Activated CD4-positive, alpha-beta memory T cell treated with anti-CD3 and anti-CD28 coated beads, Interleukin-2, amount 10 ng/mL, durations not matched to agents 7 days and 5 days (primary cell): ENCODE results near the gene CABP4. TPM values are rescaled to one million over a fixed set of nuclear protein-coding genes. Genes with fewer than 3 reads are reported as not detected.

ENCODE experiments used
- CTCF ChIA-PET: fragments of 350-600 bp; sonication (Branson Sonifier 250); formaldehyde crosslinking; loops from one replicate; lab custom pipeline; 2021; ENCODE audit warnings: antibody characterized with exemption, inconsistent platforms; lab: Charles Lee
- POLR2A ChIA-PET: fragments of 350-600 bp; sonication (Branson Sonifier 250); formaldehyde crosslinking; loops from one replicate; lab custom pipeline; 2021; ENCODE audit warnings: antibody characterized with exemption; lab: Charles Lee
- DNase-seq: peaks from one replicate; pipeline ENCODE4 v3.0.0-alpha.2; 2020
- H3K27ac Mint-ChIP-seq: one replicate; pipeline ENCODE4 v1.8.0; 2021; ENCODE audit warnings: mild to moderate bottlenecking, mixed read lengths
- H3K27me3 Mint-ChIP-seq: one replicate; pipeline ENCODE4 v1.8.0; 2021; ENCODE audit warnings: mixed read lengths
- H3K36me3 Mint-ChIP-seq: one replicate; pipeline ENCODE4 v1.8.0; 2021; ENCODE audit warnings: low read depth, mixed read lengths
- H3K4me1 Mint-ChIP-seq: one replicate; pipeline ENCODE4 v1.8.0; 2021; ENCODE audit warnings: mixed read lengths
- H3K4me3 Mint-ChIP-seq: one replicate; pipeline ENCODE4 v1.8.0; 2021; ENCODE audit warnings: mild to moderate bottlenecking, mixed read lengths
- H3K9me3 Mint-ChIP-seq: one replicate; pipeline ENCODE4 v1.8.0; 2021; ENCODE audit warnings: mixed read lengths
- total RNA-seq, 2 experiments: library from RNA; stranded (reverse); gene quantifications; one replicate each; pipeline ENCODE4 v1.2.3, GENCODE V29; 2021

CABP4 gene
- total RNA-seq, result 1 to 10 TPM; 2.3 to 3.3 TPM

GRCh38 chr11:67455054-67455453, at the start of gene CABP4:
CABP4 (plus strand) TSS chr11:67455354; CDS start chr11:67455424, 70 bp downstream.
- ChIA-PET CTCF (no interaction called here), POLR2A (no interaction called here)
- Mint-ChIP-seq H3K36me3 (no peaks in the 10 kb centered on the region), H3K27me3 (peaks cover 6% of the 10 kb centered on the region), H3K4me3 (no peak within 1 kb of the TSS), H3K27ac (no peak within 1 kb of the TSS), H3K9me3 (no peaks in the 10 kb centered on the region), H3K4me1 (peaks cover 6% of the 10 kb centered on the region)
- DNase-seq, result no peak

- POLR2A ChIA-PET, result interaction anchor here (1.0 to 10.7 kb wide), 10 partner anchors 10 to 165 kb away, joined by 3 to 361 read pairs (median 50); partner anchors contain the start of genes AIP, CARNS1, PITPNM1 and POLD4
- Mint-ChIP-seq H3K9me3 (no peaks in the 10 kb centered on the region), H3K27ac (peak overlapping the region; percentile 99), H3K27me3 (no peaks in the 10 kb centered on the region), H3K36me3 (peaks cover 67% of the 10 kb centered on the region), H3K4me1 (peaks cover 71% of the 10 kb centered on the region), H3K4me3 (peak overlapping the region; percentile 85)
- DNase-seq, result no peak
- CTCF ChIA-PET, result interaction anchor here (1.2 to 6.4 kb wide), 2 partner anchors 32 to 100 kb away, joined by 4 to 67 read pairs; partner anchors contain the start of genes PITPNM1 and PTPRCAP
Observed at GRCh38 chr11:67405688-67406339, 49.3 kb upstream of the CABP4 start.

GRCh38 chr11:67406420-67406968, 48.7 kb upstream of the CABP4 start:
- H3K36me3 Mint-ChIP-seq, result peaks cover 69% of the 10 kb centered on the region
- no peaks in the 10 kb centered on the region for H3K27me3 Mint-ChIP-seq
- peak overlapping the region; percentile 85 for H3K4me3 Mint-ChIP-seq
- no peak for DNase-seq
- ChIA-PET CTCF (interaction anchor here (0.7 to 3.2 kb wide), 2 partner anchors 26 to 32 kb away, joined by 3 to 19 read pairs; partner anchors contain the start of gene PTPRCAP), POLR2A (interaction anchor here (1.0 to 3.5 kb wide), 9 partner anchors 12 to 77 kb away, joined by 4 to 91 read pairs (median 15); partner anchors contain the start of genes AIP, POLD4, PTPRCAP and RAD9A)
- peak overlapping the region; percentile 99 for H3K27ac Mint-ChIP-seq
- H3K4me1 Mint-ChIP-seq, result peaks cover 78% of the 10 kb centered on the region
- no peaks in the 10 kb centered on the region for H3K9me3 Mint-ChIP-seq

DNA sequence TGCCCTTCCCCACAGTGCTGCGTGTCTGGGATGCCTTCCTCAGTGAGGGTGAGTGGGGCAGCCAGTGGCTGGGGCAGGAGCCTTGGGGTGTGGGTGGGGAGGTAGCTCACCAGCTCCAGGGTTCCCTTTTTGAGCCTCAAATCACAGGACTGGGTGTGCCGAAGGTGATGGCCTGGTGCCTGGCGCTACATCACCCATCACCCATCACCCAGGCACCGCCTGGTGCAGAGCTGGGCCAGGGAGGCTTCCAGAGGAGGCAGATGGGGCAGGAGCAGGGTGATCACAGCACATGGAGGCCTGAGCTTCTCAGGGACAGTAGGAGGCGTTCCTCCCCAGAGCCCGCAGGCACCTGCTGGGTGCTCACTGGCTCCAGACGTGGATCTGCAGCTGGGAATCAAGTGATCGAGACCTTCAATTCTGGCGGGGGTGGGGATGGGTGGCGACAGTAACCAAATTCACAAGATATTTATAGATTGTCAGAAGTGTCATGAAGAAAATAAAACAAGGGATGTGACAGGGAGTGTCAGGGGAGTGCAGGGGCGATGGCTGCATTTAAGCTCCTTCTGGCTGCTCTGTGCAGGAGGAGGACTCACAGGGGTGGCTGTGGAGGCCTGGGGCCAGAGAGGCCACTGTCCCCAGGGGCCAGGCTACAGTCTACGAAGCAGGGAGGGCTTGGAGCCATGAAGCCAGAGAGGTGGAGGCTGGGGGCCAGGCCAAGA, 48.0 kb upstream of the CABP4 start:
- CTCF ChIA-PET, result interaction anchor here (0.7 to 3.2 kb wide), 4 partner anchors 19 to 31 kb away, joined by 3 to 19 read pairs (median 4); partner anchors contain the start of gene PTPRCAP
- POLR2A ChIA-PET, result interaction anchor here (1.0 to 3.5 kb wide), 11 partner anchors 9 to 79 kb away, joined by 4 to 91 read pairs (median 9); partner anchors contain the start of genes AIP, POLD4, PTPRCAP and RAD9A
- peaks cover 69% of the 10 kb centered on the region for H3K36me3 Mint-ChIP-seq
- DNase-seq, result no peak
- H3K27ac Mint-ChIP-seq, result peak overlapping the region; percentile 99
- H3K27me3 Mint-ChIP-seq, result no peaks in the 10 kb centered on the region
- peaks cover 81% of the 10 kb centered on the region for H3K4me1 Mint-ChIP-seq
- H3K9me3 Mint-ChIP-seq, result no peaks in the 10 kb centered on the region
- H3K4me3 Mint-ChIP-seq, result peak overlapping the region; percentile 85

DNA sequence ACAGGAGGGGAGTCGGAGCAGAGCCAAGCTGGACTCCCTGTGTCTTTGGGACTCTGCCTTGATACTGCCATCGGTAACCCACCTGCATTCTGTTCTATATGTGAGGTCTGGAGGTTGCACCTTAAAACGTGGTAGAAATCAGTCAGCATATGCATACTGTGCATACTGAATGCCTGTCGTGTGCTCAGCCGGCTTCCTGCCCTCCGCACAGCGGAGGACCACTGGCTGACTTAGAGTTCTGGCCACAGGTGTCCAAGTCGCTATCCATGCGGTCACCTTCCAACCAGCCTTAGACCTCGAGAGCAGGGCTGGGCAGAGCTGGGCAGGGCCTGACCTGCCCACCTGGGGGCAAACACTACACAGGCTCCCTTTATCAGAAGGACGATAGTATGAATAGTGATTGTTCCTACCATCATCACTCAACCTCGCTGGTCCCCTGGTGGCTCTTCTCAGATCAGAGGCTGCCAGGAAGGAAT, 47.4 kb upstream of the CABP4 start:
- Mint-ChIP-seq H3K4me3 (peak overlapping the region; percentile 85), H3K9me3 (no peaks in the 10 kb centered on the region), H3K27ac (peak overlapping the region; percentile 99), H3K36me3 (peaks cover 69% of the 10 kb centered on the region), H3K4me1 (peaks cover 81% of the 10 kb centered on the region), H3K27me3 (no peaks in the 10 kb centered on the region)
- POLR2A ChIA-PET, result interaction anchor here (0.9 to 3.5 kb wide), 18 partner anchors 10 to 78 kb away, joined by 3 to 91 read pairs (median 8); partner anchors contain the start of genes AIP, CLCF1, CORO1B and POLD4
- CTCF ChIA-PET, result interaction anchor here (0.8 to 3.2 kb wide), 5 partner anchors 18 to 60 kb away, joined by 3 to 19 read pairs (median 7); partner anchors contain the start of genes PTPRCAP and RPS6KB2
- DNase-seq, result no peak

DNA sequence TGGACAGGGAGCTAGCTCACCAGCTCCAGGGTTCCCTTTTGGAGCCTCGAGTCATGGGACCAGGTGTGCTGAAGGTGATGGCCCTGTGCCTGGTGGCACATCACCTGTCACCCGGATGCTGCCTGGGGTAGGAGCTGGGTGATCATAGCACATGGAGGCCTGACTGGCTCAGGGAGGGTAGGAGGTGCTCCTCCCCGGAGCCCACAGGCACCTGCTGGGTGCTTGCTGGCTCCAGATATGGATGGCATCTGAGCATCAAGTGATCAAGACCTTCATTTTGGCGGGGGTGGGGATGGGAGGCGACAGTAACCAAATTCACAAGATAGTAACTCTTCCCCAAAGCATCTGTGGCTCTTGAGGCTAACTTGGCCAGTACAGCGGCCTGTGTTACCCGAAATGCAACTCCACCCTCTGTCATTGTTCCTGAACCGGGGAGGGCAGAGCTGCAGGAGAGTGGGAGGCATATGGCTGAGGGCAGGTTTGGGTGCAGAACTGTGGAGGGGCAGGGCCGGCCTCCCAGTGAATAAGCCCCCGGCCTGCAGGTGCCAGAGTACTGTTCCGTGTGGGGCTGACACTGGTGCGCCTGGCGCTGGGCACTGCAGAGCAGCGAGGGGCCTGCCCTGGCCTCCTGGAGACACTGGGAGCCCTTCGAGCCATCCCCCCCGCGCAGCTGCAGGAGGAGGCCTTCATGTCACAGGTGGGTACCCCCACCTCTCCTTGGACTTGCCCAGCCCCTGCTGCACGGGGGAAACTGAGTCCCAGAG, 46.5 kb upstream of the CABP4 start:
- peak; percentile 54 for DNase-seq
- ChIA-PET POLR2A (interaction anchor here (0.6 to 3.5 kb wide), 23 partner anchors 8 to 155 kb away, joined by 3 to 91 read pairs (median 6); partner anchors contain the start of genes AIP, ANKRD13D, CLCF1 and CORO1B), CTCF (interaction anchor here (1.4 to 3.2 kb wide), 5 partner anchors 17 to 59 kb away, joined by 4 to 19 read pairs (median 7); partner anchors contain the start of genes PTPRCAP and RPS6KB2)
- Mint-ChIP-seq H3K27me3 (peaks cover 4% of the 10 kb centered on the region), H3K4me1 (peaks cover 78% of the 10 kb centered on the region), H3K36me3 (peaks cover 67% of the 10 kb centered on the region), H3K4me3 (peak overlapping the region; percentile 85), H3K9me3 (no peaks in the 10 kb centered on the region), H3K27ac (peak overlapping the region; percentile 99)

GRCh38 chr11:67409261-67409666, 45.9 kb upstream of the CABP4 start:
- H3K27me3 Mint-ChIP-seq, result peaks cover 4% of the 10 kb centered on the region
- H3K27ac Mint-ChIP-seq, result peak overlapping the region; percentile 99
- H3K4me3 Mint-ChIP-seq, result peak overlapping the region; percentile 85
- no peaks in the 10 kb centered on the region for H3K9me3 Mint-ChIP-seq
- DNase-seq, result peak; percentile 90
- peaks cover 64% of the 10 kb centered on the region for H3K36me3 Mint-ChIP-seq
- ChIA-PET CTCF (interaction anchor here (0.6 to 3.2 kb wide), 5 partner anchors 10 to 59 kb away, joined by 3 to 19 read pairs (median 7); partner anchors contain the start of genes PTPRCAP and RPS6KB2), POLR2A (interaction anchor here (0.6 to 3.5 kb wide), 20 partner anchors 9 to 156 kb away, joined by 3 to 91 read pairs (median 8); partner anchors contain the start of genes AIP, ANKRD13D, PITPNM1 and POLD4)
- peaks cover 77% of the 10 kb centered on the region for H3K4me1 Mint-ChIP-seq

DNA sequence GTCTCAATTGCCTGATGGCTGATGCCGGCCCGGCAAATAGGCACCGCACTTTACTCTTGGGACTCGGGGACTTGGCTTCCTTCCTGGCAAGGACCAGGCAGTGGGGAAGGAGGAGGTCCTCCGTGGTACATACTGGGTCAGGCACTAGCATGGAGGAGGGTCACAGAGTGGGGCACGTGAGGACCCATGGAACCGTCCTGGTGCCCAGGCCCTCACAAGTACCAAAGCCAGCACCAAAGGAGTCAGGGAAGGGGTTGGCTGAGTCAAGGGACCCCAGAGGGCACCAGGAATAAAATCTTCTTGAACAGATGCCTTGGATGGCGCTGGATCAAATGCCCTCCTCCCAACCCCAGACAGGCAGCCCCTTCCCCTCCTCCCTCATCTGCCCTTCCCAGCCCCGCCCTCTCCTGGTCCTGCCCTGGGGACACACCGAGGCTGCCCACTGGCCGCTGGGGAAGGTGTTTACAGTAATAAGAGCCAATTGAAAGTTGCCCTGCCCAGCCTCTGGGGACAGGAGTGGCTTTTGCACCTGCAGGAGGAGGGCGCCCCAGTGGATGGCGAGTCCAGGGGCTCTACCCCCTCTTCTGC, 45.3 kb upstream of the CABP4 start:
- POLR2A ChIA-PET, result interaction anchor here (1.2 to 3.5 kb wide), 7 partner anchors 9 to 82 kb away, joined by 4 to 91 read pairs (median 17); partner anchors contain the start of genes AIP, PTPRCAP and RAD9A
- Mint-ChIP-seq H3K27me3 (peaks cover 4% of the 10 kb centered on the region), H3K4me3 (peak overlapping the region; percentile 84), H3K4me1 (peaks cover 77% of the 10 kb centered on the region), H3K9me3 (no peaks in the 10 kb centered on the region), H3K36me3 (peaks cover 58% of the 10 kb centered on the region), H3K27ac (peak overlapping the region; percentile 92)
- CTCF ChIA-PET, result interaction anchor here (0.6 to 1.9 kb wide), 2 partner anchors 10 to 58 kb away, joined by 3 to 7 read pairs; no protein-coding TSS in a partner anchor
- DNase-seq, result no peak

GRCh38 chr11:67410369-67410831, 44.8 kb upstream of the CABP4 start:
- ChIA-PET POLR2A (interaction anchor here (3.0 to 11.7 kb wide), 4 partner anchors 8 to 27 kb away, joined by 16 to 155 read pairs (median 33); partner anchors contain the start of genes PPP1CA, PTPRCAP, RPS6KB2 and TBC1D10C), CTCF (no interaction called here)
- peaks cover 6% of the 10 kb centered on the region for H3K27me3 Mint-ChIP-seq

DNA sequence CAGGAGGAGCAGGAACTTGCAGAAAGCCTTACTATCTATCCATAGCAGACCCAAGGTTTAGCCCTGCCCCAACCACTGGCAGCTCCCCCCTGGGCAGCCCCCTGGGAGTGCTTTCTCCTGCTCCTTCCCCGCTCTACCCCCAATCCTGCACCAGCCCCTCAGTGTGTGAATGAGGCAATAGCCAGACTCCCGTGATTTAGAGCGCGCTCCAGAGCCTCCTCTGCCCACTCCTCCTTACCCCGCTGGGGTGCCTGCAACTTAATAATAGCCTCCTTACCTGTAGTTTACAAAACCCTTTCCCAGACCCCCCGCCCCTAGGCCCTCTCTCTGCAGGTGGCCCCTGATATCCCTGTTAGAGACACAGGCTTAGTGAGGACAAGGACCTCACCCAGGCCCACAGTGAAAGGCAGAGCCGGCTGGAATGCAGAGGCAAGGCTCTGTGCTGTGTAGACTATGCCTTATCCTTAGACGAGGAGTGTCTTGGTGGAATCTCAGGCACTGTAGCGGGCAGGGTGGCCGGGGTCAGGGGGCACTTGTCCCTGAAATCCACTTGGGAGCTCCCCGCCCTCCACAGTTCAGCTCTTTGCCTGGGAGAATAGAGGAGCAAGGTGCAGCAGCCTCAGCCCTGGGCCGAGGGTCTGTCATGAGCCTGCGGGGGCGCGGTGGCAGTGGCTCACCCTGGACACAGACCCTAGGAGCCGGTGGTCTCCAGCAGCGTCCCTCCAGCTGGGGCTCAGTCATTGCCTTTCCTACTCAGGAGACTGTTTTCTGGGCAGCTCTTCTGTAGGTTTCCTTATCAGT, 44.0 kb upstream of the CABP4 start:
- peak overlapping the region; percentile 44 for H3K27ac Mint-ChIP-seq
- peaks cover 73% of the 10 kb centered on the region for H3K4me1 Mint-ChIP-seq
- H3K9me3 Mint-ChIP-seq, result no peaks in the 10 kb centered on the region
- peaks cover 9% of the 10 kb centered on the region for H3K27me3 Mint-ChIP-seq
- peaks cover 47% of the 10 kb centered on the region for H3K36me3 Mint-ChIP-seq
- H3K4me3 Mint-ChIP-seq, result peak overlapping the region; percentile 32
- DNase-seq, result no peak
- POLR2A ChIA-PET, result interaction anchor here (1.2 to 11.7 kb wide), 6 partner anchors 8 to 27 kb away, joined by 4 to 155 read pairs (median 22); partner anchors contain the start of genes PPP1CA, PTPRCAP, RAD9A and RPS6KB2
- CTCF ChIA-PET, result interaction anchor here (1.6 kb wide), 1 partner anchor 77 kb away, joined by 5 read pairs; no protein-coding TSS in a partner anchor

More at GRCh38 chr11:67410369-67410831, 44.8 kb upstream of the CABP4 start:
- Mint-ChIP-seq H3K9me3 (no peaks in the 10 kb centered on the region), H3K36me3 (peaks cover 53% of the 10 kb centered on the region), H3K27ac (peak overlapping the region; percentile 92), H3K4me3 (peak overlapping the region; percentile 84), H3K4me1 (peaks cover 76% of the 10 kb centered on the region)
- no peak for DNase-seq
